GM18517 (cell line): Measurements from ENCODE around the gene ATP2B2.

Experiments used
- ATAC-seq: cut with Tn5 transposase; IDR thresholded peaks from one replicate; pipeline ENCODE4 v1.9.1; 2021; ENCODE audit warnings: mild to moderate bottlenecking, moderate library complexity; ENCODE audit not compliant: unreplicated experiment

The ATP2B2 gene

DNA sequence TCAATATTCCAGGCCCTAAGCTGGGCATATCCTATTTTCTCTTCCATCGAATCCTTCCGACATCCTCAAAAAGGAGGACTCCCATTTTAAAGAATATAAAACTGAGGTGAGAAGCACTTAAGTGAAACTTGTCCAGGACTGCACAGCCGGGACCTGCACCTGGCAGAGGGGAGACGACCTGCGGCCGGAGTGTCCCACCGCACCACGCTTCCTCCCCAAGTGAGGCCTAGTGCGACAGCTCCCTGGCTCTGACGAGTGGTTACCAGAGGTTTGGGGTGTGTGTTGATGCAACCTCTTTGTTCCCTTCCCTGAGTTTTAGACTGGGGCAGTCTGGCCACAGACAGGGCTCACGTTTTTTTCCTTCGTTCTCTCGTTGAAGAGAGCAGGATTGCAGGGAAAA, 24.9 kb upstream of the ATP2B2 start:
- ATAC-seq, result no peak

DNA sequence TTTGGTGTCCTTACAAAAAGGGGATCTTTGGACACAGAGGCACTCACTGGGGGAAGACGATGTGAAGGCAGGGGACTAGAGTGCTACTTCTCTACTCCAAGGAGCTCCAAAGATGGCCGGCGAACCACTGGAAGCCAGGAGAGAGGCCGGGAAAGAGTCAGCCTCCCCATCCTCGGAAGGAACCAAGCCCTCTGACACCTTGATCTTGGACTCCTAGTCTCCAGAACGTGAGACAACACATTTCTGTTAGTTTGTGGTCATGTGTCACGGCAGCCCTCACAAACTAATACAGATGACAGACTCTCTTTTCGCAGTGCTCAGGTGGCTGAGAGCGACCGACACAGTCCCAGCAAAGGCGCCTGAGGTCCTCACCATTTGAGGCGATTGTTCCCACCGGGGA, 24.4 kb upstream of the ATP2B2 start:
- no peak for ATAC-seq

DNA sequence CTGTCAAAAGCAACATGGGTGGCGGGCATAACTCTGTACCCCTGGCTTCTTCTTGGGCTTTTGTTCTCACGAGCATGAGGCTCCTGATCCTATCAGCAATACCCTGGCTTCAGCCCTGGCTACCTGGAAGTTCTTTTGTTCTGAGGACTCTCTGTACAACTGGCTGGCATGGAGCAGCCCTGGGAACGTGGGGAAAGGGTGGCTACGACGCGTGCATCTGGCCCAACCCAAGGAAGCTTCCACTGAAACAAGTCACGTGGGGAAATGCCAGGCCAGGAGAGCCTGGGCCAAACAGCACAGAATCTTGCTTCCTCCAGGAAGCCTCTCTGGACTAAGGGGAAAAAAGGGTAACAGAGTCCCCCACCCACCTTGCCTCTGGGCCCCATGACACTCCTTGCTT, 22.7 kb upstream of the ATP2B2 start:
- ATAC-seq, result no peak

DNA sequence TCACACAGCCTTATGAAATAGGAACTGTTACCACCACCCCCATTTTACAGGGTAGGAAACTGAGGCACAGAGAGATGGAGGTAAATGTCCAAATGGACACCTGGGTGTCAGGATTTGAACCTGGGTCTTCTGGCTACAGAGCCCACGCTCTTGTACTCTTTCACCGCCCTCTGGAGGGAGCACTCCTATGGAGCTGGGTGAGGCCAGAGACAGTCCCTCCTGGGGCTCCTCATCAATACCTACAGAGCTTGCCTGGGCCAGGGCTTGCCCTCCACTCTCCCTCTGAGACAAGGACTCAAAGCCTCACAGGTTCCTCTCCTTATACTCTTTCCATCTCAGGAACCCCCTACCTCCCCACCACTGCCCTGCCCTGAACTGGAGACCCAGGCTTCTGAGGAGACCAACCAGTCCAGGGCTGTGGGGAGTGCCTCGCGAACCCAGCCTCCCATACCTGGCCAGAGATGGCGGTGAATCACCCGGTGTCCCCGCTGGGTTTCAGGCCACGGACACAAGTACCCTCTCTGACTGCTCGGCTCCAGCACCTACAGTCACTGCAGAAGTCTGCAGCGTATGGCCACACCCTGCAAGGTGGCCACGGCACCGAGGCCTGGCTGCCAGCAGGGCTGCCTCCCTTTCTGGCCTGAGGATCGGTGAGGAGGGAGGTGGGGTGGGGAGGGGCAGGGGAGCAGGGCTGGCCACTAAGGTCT, 22.1 kb upstream of the ATP2B2 start:
- ATAC-seq, result no peak

DNA sequence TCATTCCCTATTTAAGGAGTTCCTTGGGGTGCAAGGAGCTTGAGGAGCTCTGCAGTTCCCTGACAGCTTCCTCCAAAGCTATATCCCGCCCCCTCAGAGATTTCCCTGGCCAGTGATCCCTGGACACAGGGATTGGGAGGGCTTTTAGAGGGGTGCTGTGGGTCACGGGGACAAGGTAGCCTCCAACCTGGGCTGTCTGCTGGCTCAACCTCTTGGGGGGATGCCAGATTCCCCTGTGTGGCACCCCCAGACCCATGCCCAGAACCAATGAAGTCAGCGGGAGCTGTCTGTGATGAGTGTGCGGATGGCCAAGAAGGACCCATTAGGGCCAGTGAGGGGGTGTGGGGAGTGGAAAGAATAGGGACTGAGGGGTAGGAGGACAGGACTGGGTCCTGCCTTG, 21.0 kb upstream of the ATP2B2 start:
- no peak for ATAC-seq

DNA sequence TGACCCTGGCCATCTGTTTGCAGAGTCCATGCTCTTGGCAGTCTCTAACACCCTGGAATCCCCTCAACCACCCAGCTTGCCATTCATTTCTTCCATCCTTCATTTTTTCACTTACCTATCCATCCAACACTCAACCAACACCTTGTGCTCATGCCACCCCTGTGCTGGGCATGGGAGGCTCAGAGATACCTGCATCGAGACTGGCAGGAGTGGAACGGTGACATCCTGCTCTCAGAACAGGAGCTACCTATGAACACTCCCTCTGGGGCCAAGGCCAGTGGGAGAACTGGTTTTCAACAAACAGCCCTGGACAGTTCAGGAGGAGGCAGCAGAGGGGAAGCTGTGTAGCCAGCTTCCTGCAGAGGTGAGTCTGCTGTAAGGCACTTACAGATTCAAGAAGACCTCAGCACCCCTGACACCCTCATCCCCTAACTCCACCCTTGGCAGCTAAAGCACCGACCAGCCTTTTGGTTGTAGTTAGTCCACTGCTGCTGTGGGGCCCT, 19.5 kb upstream of the ATP2B2 start:
- no peak for ATAC-seq

DNA sequence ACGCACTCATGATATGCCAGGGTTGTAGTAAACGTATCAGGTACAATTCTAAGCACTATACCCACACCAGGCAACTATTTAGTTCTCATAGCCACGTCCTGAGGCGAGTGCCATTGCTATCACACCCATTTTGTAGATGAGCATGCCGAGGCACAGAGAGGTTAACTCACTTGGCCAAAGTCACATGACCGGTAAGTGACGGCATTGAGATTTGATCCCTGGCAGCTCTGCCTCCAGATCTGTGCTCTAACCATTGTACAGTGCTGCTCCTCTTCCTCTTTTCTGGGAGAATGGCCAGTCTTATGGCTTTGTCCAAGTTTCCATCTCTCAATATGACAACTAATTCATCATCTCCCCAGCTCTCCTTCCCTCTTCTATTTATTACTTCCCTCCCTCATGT, 18.9 kb upstream of the ATP2B2 start:
- no peak for ATAC-seq

DNA sequence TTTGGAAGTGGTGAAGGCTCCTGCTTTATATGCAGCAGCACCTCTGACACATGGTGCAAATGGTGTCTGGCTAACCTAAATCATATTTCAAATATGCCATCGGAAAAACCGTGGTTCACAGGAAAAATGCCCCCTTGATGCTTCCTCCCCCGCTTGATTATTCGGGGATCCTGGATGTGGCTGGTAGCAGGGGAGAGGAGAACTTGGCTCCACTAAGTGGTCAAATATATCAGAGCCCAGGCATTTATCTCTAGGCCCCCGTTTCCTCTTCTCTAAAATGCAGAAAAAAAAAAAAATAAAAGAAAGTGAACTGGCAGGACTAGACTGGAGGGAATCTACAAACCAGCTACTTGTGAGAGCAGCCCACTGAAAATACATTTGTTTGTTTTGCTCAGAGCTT, 18.2 kb upstream of the ATP2B2 start:
- ATAC-seq, result no peak

DNA sequence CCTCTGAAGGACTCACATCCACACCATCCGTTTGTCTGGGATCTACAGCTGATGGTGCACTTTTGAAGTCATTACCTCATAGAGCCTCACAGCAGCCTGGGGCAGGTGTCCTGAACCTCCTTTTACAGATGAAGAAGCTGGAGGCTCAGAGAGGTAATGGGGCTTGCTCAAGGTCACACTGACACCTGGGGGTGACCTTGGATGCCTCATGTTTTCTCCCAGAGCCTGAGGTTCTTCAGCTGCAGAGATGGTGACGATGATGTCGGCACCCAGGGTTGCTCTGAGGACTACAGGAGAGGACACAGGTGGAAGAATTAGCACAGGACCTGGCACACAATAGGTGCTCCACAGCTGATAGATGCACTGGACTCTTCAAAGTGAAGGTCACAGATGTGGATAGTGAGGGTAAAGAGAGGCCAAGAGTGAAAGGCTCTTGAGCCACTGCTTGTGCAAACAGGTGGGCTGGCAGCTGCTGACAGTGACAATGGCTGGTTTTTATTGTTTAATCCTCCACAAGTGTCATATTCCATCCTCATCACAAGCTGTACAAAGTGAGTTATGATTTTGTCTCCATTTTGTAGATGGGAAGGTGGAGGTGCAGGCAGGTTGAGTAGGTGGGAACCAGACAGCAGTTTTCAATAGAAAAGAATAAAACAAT, 17.4 kb upstream of the ATP2B2 start:
- no peak for ATAC-seq

DNA sequence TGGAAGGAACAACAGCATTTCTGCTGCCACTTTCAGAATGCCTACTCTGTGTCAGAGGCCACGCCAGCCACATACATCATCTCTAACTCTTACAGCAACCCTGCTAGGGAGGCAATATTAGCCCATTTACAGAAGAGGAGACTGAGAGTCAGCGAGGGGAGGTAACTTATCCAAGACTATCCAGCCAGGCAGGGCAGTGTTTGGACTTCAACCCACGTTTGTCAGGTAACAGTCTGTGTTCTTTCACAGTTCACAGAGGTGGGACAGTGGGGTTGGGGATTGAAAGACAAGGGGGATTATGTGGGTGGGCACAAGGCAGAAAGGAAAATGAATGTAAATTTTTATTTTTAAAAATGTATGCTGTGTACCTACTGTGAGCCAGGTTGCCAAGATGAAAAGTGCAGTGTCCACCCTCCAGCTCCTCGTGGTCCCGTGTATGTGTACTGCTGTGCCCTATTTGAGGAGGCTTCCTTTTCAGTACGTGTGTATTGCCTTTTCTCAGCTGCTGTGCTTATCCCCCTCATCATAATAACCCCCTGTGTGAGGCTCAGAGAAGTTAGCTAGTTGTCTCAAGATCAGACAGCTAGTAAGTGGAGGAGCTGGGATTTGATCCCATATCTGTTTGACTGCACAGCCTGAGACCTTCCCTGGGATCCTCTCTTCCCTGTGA, 16.5 kb upstream of the ATP2B2 start:
- no peak for ATAC-seq

DNA sequence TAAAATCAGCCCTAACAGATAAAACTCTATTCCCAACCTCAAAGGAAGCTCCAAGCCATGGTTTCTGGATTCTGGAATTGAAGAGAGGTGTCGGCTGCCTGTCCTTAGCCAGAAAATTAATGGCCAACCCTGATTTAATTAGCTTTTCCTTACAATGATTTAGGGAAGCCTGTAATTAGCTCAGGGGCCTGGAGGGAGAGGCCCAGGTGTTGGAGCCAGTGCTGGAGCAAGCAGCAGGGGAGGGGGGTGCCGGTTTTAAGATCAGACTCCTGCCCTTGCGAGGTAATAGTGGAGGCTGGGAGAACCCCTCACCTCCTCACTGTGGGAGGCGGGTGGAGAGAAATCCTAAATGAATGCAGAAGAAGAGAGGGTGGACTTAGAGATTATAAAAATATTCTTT, 14.7 kb upstream of the ATP2B2 start:
- ATAC-seq, result no peak

DNA sequence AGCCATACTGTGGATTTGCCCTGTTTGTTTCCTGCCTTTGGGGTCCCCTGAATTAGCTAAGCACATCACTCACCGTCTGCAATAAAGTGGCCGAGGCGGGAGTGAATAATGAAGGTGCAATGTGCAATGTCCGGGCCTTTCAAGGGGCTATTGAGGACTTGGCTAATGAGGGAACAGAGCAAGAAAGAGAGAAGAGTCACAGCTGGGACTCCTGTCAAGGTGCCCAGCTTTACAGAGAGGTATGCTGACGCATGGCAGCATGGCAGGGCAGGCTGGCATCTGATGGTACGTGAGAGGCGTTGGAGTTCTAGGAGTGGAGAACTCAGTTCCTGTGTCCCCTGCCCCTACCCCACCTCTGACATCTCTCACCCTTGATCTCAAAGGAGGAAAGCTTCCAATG, 13.8 kb upstream of the ATP2B2 start:
- ATAC-seq, result no peak

DNA sequence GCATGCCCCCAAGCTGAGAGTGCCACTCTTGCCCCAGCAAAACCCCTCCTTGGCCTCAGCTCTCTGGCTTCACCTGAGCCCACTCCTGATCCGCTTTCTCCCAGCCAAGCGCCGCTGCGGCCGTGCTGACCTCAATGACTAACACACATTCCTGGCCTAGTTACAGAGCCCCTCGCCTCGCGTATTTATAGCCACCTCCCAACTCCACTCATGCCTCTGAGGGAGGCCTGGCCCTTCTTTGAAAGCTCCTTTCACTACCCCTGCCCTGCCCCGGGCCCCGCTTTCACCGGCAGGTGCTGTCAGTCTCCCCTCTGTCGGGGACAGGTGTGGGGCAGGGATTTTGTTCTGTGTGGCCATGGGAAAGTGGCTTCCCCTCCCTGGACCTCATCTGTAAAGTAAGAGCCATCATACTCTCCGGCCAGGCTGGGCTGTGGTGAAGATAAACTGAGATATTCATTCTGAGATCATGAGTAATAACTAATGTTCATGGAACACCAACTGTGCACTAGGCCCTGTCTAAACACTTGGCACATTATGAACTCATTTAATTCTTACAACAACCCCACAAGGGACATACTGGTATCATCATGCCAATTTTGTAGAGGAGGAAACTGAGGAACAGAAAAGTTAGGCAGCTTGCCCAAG, 13.2 kb upstream of the ATP2B2 start:
- ATAC-seq, result no peak

DNA sequence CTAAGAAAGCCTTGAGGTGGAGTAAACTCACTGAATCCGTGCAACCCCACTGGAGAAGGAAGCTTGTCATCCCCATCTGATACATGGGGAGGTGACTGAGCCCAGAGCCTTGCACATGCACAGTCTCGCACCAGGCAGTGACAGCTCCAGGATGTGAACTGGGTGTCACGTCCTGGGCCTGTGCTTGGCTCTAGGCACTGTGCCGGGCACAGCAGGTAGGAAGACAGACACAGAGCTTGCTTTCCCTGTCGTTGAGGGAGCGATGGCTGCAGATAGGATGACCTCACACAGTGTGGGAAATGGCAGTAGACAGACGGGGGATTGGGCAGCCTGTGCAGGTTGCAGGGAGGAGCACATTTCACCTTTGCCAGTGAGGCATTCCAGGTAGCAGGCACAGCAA, 12.2 kb upstream of the ATP2B2 start:
- no peak for ATAC-seq

DNA sequence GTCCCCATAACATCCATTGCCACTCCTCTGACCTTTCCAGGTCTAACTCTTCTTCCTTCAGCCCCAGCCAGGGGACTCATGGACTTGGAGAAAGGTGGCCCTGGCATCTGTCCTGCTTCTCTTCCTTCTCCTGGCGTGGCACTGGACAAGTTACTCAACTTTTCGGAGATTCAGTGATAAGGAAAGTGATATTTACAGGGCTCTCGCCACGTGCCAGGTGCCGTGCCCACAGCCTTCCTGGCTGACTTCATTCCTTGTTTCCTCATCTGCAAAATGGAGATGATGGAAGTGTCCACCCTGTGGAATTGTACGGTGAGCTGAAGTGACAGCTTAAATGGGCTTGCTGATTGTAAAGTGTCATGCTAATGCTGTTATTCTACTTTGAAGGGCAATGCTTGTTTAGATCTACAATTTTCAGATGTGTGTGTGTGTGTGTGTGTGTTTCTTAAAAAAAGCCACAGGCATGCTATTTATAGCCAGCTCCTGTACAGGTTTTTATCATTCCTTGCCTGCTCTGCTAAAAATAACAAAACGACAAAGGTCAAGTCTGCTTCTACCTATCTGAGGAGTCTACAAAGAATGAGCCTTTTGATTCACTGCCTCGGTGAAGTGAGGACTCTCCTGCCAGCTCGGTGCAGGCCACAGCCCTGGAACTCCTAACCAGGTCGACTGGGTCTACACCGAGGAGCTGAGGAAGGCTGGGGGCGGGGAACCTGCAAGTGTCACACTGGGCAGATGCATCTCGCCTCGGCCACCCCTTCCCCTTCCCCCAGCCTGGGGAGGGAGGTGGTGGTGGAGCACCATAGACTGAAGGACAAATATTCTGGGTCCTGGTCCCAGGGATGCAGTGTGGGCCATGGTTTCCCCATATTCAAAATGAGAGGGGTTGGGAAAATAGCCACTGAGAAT, 11.4 kb upstream of the ATP2B2 start:
- ATAC-seq, result no peak

DNA sequence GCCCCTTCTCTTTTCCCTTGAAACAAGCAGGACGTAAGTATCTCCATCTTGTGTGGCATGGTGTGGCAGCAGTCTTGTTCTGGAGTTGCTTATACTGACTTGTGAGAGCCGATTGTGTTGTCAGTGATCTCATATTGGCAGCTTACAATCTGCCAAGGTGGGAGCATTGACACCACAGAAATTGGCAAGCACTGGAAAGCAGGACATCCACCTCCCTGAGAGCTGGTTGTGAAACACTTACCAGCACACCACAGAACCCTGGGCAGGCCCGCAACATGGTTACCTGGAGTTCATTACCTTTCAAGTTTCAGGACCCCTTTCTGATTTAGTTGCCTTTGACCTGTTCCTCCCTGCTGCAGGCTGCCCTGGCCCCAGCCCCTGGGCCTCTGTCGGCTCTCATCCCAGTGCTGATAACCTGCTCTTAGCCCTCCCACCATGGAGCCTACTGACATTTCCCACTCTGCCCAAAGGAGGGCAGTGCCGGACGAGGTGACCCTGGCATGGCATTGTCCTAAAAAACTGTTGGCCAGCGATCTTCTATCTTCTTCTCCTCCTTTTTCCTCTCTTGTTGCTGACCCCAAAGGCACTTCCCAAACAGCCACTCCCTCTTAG, 10.6 kb upstream of the ATP2B2 start:
- no peak for ATAC-seq

DNA sequence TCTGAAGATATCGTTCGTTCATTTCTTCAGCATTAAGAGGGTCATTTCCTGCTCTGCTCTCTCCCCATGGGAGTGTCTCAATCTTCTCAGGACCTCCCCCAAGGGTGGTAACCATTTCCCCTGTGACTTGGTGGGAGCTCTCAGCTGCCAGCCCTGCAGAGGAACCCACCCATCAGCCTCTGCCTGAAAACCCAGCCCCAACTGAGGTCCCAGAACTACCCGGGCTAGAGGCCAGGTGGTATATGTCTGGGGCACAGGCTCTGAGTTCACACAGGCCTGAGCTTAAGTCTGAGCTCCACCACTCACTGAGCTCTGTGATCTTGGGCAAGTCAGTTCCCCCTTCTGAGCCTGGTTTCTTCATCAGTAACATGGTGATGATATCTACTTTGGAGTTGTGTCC, 10.0 kb upstream of the ATP2B2 start:
- ATAC-seq, result no peak

DNA sequence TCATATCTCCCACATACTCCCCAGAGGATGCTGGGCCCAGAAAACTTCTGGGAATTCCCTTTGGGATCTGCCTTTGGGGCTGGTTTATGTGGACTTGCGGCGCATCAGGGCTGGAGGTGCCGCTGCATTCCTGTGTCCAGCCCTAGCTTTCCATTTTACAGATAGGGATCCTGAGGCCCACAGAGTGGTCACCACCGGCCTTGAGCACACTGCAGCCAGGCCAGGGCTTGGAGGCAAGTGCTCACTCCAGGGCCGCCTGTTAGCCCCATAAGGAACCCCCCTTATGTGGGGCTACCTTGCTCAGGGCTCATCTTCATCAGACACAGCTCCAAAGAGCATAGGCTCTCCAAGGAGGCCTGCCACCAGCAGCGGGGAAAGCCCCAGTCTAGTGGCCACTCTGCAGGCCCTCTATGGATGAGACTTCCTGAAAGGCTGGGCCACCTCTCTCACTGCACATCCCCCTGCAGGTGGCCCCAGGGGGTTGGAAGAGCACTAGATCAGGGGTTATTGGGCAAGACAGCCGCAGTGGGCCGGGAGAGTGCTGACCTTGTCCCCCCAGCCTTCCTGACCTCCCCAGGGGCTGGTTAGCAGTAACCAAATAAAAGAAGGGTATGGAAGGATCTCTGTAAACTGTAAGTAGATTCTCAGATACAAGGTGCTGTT, 9.2 kb upstream of the ATP2B2 start:
- no peak for ATAC-seq

DNA sequence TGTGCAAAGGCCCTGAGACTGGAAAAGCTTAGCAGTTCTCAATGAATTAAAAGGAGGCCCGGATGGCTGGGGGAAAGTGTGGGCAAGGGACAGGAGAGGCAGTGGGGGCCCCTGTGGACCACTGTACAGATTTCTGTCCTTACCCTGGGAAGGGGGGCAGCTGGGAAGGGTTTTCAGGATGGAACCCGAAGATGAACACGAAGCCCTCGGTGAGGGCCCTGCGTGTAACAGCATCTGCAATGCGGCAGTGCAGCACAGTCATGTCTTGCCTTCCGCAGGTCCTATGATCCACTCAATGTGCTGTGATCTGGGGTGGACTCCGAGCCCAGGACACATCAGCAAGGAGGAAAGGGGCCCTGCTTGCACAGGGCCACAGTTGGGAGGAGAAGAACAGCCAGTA, 7.9 kb upstream of the ATP2B2 start:
- ATAC-seq, result no peak

DNA sequence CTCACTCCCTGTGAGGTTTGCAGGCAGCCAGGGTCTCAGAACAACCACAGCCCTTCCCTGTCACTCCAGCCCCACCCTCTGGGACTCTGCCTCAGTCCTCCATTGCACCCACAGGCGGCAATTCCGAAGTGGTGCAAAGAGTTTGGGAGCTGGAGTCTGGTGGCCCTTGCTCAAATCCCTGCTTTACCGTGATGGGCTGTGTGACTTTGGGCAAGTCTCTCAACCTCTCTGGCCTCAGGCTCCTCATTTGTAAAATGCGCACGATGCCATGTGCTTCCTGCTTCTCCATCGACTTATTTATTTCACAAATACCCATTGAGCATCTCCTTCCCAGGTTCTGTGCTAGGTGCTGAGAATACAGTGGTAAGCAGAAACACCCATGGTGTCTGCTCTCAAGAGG, 7.3 kb upstream of the ATP2B2 start:
- ATAC-seq, result no peak
